Hippocampal formation (tissue), 2 donors: ENCODE measurements around the gene VASN.
A peak's percentile ranks its signal among the peaks of the same experiment; 100 is the strongest.

Source experiments
- DNase-seq, 2 donors: peaks; one replicate each; lab custom pipeline; 2025; lab: John Stamatoyannopoulos, UW

Gene VASN

DNA sequence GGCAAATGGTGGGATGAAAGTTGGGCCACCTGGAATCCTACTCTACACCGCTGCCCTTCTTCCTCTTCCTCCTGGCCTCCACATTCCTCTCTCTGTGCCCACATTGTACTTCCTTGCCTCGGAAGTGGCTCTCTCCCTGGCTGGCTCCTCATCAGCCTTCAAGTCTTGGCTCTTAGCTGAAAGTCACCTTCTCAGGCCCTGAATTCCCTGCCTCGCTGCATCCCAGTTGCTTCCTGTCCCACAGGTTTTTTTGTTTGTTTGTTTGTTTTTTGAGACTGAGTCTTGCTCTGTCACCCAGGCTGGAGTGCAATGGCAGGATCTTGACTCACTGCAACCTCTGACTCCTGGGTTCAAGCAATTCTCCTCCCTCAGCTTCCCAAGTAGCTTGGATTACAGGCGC lies 18.0 kb upstream of the VASN start:
- DNase-seq = no peak

DNA sequence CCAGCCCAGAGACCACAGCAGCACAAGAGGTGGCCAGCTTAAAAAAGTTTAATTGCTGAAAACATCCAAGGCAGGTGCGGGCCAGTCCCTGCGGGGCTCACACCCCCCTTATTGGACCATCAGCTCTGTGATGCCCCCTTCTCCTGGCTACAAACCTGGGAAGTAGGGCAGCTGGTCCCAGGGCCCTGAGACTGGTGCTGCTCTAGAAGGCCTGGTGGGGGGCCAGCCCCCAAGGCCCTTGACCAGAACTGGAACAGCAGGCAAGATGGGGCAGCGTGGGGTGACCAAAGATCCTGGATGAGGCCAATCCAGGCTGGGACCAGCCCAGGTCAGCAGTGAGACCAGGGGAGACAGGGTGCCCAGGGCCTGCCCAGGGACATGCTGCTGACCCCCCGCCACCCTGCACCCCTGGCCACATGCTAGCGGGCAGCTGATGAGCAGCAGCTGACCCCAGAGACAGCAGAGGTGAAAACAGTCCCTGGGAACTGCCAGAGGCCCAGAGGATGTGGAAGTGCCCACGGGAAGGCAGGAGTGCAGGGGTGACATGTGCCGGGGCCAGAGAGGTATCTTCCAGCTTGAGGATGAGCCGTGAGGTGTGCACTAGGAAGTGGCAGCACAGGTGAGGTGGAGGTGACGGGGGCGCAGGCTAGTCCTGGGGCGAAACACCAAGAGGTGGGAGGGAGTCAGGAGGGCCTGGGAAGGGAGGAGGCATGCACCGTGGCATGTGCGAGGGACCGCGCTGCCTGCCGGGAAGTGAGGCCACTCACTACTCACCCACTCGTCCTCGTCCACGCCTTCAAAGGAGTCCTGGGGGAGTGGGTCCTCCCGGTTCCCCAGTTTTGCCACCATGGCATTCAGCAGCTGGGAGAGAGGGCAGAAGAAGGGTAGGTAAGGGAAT lies 16.9 kb upstream of the VASN start:
- no peak for DNase-seq

DNA sequence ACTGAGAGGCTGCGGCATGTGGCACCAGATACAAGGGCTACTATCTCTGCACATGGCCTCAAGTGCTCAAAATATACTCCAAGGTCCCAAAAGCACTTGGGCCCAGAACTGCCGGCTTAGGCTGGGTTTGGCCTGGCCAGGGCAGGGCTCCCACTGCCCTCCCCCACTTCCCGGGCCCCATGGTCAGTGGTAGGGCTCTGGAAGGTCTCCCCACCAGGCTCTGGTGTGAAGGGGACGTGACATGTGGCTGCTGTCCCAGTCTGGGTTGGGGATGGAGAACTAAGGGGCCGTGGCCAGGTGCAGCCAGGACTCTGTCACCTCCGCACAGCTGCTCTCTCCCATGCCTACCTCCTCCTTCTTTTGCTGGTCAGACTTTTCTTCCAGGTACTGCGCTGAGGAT lies 14.8 kb upstream of the VASN start:
- DNase-seq = no peak

DNA sequence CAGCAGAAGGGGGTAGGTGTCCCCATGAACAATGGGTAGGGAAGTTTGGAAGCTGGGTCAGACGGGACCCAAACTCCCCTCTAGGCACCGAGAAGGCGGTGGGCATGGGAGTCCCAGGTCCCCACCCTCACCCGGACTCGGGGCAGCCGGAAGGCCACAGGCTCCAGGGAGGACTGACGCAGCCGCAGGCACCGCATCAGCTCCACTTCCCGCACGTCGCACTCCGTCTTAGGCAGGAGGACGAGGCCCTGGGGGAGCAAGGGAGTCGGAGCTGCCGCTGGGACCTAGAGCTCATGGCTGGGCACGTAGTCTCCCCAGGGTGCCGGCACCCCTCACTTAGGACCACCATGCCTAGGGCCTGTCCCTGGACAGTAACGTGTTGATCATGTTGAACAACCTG lies 13.4 kb upstream of the VASN start:
- DNase-seq = no peak

DNA sequence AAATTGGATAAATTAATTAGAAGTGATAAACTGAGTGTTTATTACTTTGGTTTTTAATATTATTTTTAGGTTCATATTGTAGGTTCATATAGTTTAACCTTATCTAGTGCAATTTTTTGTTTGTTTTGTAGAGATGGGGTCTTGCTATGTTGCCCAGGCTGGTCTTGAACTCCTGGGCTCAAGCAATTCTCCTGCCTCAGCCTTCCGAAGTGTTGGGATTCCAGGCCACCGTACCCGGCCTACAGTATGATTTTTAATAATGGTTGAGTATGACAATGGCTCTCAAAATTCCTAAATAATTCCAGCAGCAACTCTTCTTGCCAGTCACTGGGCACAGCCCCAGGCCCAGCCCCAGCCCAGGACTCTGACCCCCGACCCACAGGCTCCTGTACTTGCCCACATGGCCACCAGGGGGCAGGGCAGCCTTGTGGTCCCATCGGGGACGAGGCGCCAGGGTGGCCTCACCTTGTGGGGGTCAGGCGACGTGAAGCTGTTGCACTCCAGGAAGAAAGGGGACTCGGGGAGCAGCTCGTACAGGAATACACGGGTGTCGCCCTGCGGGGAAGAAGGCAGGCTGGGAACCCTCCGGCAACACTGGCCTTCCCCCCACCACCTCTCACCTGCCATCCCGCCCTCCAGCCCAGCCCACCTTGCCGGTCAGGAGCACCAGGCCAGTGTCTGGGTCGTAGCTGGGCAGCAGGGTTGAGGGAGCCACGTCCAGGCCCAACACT lies 12.7 kb upstream of the VASN start:
- DNase-seq = peak in 1 of 2 donors; percentile 24

DNA sequence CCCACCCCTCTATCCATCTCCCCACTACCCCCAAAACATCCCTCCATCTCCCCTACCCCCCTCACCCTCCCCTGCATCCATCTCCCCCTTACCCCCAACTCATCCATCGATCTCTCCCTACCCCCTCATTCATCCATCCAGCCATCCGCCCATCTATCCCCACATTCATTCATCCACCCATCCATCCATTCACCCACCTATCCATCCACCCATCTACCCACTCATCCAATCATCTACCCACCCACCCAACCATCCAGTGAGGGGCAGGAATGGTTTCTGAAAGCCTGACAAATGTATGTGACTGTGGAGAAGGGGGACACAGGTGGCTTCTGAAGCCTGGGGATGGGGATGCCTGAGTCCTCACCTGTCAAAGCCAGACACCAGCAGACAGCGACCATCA lies 11.7 kb upstream of the VASN start:
- no peak for DNase-seq

DNA sequence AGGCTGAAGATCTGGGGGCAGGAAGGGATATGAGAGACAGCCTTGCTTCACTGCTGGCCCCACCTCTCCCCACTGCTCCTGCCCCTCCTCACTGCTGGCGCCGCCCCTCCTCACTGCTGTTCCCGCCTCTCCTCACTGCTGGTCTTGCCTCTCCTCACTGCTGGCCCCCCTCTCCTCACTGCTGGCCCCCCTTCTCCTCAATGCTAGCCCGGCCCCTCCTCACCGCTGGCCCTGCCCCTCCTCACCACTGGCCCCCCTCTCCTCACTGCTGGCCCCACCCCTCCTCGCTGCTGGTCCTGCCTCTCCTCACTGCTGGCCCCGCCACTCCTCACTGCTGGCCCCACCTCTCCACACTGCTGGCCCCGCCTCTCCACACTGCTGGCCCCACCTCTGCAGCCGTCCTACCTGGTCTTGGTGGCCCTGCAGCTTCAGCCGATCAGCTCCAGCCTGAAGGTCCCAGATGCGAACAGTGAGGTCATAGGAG lies 11.1 kb upstream of the VASN start:
- no peak for DNase-seq

DNA sequence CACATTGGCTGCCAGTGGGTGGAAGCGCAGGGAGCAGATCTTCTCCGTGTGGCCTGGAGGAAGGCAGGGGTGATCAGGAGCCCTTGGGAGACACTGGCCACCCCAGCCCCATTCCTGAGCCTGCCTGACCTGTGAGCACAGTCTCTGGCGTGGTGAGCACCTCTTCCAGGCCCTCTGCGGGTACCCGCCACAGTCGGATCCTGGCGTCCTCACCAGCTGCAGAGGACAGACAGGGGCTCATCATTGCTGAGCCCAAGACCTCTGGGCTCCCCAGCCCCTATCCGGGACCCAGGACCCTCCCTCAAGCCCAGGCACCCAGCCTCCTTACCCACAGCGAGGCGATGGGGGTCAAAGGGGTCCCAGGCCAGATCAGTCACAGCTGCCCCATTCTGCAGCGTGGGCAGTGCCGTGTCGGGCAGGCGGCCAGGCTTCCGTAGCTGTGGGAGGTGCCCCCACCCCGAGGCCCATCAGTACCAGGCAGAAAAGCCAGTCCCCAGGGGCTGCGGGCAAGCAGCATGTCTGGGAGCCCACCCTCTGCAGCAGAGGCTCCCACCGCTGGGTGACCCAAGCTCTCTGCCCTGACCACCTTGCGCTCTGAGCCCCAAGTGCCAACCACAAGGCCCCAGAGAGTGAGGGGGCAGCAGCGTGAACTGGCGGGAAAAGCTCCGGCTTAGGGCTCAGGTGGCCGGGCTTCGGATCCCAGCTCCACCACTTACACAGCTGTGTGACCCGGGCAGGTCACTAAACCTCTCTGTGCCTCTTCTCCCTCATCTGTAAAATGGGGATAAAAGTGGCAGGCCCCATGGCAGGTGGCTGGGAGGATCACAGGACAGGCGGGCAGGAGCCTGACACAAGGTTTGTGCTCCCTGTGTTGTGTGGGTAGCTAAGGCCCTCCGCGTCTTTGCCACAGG lies 10.4 kb upstream of the VASN start:
- no peak for DNase-seq

DNA sequence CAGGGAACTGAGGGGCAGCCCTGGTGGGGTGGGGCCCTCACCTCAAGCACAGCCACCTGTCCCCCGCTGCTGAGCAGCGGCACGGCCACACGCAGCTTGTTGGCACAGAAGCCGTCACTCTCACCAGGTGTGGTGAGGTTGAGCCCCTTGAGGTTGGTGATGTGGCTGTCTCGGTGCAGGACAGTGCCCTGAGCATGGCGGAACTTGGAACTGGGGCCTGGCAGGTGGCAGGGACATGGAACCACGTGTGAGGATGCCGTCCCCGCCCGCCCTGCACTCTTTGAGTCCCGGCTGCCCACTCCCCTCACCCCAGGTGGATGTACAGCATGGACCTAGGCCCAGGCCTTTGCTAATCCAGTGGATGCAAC lies 9.7 kb upstream of the VASN start:
- DNase-seq = no peak

DNA sequence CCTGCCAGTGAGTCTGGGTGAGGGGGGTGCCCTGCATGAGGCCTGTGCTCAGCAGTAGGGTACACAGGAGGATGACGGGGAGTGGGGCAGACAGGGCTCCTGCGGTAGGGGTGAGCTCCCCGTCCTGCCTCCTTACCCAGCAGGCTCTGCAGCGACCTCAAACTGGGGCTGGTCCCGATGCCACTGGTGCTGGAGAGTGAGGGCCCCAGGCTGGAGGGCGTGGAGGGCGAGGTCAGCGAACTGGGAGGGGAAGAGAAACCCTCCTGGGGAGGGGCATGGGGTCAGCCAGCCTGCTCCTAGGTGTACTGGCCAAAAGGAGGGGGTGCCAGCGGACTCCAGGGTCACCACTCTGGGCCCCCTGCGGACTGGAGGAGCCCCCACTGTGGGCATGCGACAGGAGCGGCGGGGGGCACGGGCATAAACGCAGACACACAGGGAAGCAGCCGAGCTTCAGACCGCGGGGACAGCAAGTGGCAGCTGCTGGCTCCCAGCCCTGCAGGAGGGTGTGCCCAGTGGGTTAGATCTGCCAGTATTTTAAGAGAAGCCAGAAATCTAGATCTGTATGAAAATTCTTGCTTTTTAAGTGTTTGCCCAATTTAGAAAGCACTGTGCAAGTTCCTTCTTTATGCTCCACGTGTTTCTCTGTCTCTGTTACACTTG lies 9.0 kb upstream of the VASN start:
- peak in 1 of 2 donors; percentile 23 for DNase-seq

DNA sequence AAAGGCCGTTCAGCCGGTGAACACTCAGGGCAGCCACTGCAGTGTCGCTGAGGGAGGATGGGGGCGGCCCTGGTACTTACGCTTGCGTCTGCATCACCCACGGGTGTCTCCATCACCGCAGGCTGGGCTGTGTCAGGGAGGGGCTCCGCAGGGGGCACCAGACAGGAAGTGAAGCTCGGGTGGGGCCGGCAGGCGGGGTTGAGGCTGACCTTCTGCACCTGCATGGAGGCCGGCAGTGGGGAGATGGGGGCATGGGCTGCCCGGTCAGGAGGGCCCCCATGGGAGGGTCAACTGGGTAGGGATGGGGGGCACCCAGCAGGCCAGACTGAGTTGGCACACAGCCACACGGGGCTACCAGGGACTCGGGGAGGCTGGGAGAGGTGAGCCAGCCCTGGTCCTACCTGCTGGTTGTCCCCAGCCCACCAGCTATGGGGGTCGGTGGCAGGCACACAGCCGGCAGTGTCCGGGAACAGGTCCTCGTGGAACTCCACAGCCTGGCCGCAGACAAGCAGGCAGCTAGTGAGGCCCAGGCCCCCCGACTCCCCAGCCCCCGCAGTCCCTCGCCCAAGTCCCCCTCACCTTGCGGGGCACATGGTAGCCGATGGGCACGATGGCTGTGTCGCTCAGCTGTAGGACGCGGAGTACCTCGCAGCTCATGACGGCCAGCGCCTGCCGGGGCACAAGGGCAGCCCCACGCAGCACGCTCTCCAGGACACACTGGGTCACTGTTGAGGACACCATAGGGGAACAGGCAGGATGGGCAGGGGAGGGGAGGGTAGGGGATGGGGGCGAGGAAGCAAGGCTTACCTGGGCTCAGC lies 7.2 kb upstream of the VASN start:
- DNase-seq = no peak

DNA sequence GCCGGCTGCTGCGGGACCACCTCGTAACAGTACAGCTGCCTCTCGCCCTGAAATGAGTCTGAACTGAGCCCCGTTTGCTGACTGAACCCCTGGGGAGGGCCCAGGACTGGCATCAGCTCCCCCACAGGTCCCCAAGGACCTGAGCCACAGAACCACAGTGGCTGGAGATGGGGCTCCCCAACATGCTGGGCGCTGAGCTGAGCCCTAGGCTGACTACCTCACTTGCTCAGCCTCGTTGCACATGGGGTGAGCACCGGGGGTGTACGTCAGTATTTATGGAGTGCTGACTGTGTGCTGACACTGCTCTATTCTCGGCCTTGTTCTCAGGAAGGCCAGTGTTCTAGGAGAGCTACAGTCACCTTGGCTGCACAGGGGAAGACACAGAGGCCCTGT lies 6.6 kb upstream of the VASN start:
- no peak for DNase-seq

DNA sequence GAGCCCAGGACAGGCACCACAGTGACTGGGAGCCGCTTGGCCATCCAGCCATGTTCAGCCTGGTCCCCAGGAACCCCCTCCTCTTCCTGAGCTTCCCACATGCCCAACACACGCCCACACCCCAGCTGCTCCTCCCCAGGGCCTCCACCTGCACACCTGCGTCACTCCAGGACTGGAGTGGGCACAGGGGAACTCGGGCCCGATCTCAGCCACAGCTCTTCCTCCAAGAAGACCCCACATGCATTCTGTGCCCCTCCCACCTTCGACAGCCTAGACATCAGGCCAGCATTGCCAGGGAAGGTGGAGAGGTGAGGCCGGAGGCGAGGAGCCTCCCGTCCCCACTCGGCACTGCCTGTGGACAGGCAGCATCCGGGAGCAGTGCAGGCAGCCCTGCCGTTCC lies 6.0 kb upstream of the VASN start:
- no peak for DNase-seq

DNA sequence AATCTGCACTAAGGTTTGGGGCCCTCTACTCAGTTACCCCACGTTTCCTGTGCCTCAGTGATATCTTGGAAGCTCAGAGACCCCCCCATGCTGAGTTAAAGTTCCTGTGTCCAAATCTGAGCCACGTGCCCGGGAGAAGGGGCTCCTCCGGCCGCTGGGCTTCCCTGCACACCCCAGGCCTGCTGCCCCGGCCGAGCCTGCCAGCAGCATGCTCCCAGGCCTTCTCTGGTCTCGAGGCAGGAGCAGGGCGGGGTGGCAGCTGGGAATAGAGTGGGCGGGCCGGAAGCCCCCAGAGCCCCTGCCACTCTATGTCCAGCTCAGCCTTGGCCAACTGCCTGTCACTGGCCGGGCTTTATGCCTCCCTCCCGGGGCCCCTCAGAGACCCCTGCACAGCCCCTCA lies 5.6 kb upstream of the VASN start:
- no peak for DNase-seq

DNA sequence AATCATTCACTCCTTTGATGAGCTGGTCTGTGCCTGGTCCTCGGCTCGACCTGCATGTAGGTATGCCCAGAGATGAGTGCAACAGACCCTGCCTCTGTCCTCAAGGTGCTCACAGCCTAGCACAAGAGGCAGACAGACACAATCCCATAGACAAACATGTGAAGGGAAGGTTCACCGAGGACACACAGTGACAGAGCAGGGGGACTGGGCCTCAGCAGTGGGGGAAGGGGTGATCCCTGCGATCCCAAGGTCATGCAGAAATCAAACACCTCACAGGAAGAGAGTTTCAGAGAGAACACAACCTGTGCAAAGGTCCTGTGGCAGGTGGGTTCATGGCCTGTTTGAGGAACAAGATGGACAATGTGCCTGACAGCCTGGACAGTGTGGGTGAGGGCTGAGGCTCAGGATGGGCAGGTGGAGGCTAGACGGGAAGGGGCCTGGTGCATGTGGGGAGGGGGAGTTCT lies 4.2 kb upstream of the VASN start:
- DNase-seq = no peak

DNA sequence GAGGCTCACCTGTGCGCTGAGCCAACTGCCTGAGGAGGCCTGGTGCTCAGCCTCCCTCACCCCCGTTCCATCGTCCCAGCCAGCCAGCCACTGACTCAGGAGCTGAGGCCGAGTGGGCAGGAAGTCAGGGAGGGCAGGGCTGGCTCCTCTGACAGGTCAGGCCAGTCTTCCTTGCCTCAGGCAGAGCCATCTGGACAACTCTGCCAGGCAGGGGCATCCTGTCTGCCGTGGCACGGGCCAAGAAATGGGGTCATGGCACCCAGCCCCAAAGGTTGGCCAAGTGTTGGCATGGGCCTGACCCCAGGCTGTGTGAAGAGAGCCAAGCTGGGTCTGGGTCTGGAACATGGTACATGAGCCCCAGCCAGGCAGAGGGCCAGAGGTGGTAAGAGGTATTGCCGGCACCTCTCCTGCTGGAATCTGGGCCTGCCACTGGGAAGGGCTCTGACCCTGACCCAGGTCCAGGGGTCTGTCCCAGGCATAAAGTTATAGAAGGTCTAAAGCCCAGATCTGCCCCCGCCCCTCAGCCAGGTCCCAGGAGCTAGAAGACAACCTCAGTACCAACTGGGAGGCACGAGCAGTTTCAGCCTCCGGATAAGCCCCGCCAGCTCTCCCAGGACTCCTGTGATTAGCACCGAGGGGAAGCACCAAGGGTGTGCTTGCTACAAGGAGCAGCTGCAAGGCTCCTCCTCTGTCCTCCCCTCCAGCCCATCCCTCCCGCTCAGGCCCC lies 2.5 kb upstream of the VASN start:
- DNase-seq = no peak

DNA sequence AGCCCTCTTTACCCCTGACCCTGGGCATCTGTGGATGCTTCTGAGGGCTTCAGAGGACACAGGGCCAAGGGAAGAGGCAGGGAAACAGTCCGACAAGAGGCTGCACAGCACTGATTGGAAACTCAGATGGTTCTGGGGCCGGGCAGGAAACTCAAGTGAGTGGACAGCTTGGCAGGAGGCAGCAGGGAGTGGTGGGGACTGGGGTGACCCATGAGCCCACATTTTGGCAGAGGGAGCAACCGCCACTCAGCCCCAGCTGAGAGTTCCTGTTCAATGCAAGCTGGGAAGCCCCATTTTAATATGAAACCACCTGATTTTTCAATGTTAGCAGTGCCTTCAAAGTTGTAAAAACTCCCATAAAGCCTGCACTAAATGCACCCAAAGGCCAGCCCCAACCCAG lies 1.5 kb upstream of the VASN start:
- no peak for DNase-seq

DNA sequence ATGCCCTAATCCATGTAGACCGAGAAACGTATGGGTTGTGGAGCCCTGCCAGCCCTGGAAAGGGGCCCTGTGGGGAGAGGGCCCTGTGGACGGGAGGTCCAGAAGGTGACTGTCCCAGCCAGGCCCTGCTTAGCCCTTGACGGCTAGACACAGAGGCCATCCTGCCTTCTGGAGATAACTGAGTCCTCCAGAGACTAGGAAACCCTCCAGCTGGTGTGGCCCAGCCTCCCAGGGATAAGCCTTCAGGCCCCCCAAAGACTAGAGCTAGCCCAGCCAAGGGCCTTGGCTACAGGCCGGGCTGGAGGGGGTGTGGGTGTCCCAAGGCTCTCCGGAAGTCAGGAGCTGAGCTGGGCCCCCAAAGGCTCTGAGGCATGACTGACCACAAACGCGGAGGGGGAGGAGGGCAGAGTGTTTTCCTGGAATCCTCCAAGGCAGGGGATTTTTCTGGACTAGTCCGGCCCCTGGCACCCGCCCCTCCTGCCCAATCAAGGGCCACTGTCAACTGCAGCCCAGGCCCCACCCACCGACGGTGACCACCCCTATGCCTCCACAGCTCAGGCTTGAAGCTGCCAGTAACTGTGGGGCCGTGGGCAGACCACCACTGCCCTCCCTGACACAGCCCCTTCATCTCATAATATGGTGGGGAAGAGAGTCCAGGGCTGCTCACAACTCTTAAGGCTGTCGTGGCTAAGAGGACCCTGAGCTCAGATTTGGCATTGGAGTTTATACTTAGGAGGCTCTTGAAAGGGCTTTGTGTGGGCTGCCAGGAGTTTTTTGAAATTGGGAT lies 885 bp upstream of the VASN start:
- DNase-seq = peak in 1 of 2 donors; percentile 24

DNA sequence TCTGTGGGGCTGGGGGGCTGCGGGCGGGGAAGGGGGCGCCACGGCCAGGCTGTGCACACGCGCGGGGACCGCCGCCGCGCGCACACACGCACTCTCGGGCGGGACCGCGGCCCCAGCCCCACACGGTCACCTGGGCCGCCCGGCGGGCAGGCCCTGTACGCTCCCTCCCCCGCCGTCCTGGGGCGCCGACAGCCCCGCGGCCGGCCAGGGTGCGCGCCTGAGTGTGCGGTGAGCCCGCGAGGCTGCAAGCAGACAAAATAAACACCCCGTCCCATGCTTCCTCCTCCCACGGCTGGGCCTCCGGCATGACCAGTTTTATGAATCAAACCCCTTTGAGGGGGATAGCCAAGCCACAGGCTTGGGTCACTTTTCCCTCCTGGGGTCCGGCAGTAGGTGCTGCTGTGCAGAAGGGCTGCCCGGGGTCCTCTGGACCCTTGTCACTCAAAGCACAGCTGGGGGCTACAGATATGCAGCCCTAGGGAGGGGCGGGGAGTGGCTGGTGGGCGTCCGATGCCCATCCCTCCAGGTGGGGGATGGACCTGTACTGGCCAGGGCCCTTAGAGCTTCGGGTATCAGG lies 441 bp downstream of the VASN start:
- no peak for DNase-seq
